HG02973 (cell line): ENCODE results near the gene FCHSD2.
"Not testable (repeated sequence)": the region's sequence is repeated elsewhere in the genome, so short reads cannot be mapped to it uniquely, and the experiment has no call there.

Experiments used
- ATAC-seq: cut with Tn5 transposase; IDR thresholded peaks from one replicate; pipeline ENCODE4 v1.9.1; 2021; ENCODE audit warnings: moderate library complexity; ENCODE audit not compliant: unreplicated experiment

FCHSD2 gene

GRCh38 chr11:73152086-73152853, 10.2 kb upstream of the FCHSD2 start:
- no peak for ATAC-seq

GRCh38 chr11:73151416-73151815, 9.3 kb upstream of the FCHSD2 start:
- ATAC-seq: no peak

- no peak for ATAC-seq
Measured at GRCh38 chr11:73149105-73149504, 7.0 kb upstream of the FCHSD2 start.

- no peak for ATAC-seq
Measured at GRCh38 chr11:73147771-73148681, 5.9 kb upstream of the FCHSD2 start.

- ATAC-seq: no peak
Measured at GRCh38 chr11:73145986-73146575, 4.0 kb upstream of the FCHSD2 start.

- ATAC-seq: peak; percentile 6
Measured at GRCh38 chr11:73143126-73143838, 1.2 kb upstream of the FCHSD2 start.

GRCh38 chr11:73141309-73142127, 600 bp downstream of the FCHSD2 start:
- no peak for ATAC-seq

- ATAC-seq: no peak
Measured at GRCh38 chr11:73141031-73141308, 1.1 kb downstream of the FCHSD2 start.

GRCh38 chr11:73140213-73141030, 1.7 kb downstream of the FCHSD2 start:
- ATAC-seq: no peak

GRCh38 chr11:73139476-73140198, 2.5 kb downstream of the FCHSD2 start:
- ATAC-seq: no peak

- no peak for ATAC-seq
Measured at GRCh38 chr11:73137944-73138274, 4.2 kb downstream of the FCHSD2 start.

GRCh38 chr11:73137262-73137943, 4.7 kb downstream of the FCHSD2 start:
- no peak for ATAC-seq

- not testable (repeated sequence) for ATAC-seq
Measured at GRCh38 chr11:73136722-73137121, 5.4 kb downstream of the FCHSD2 start.

- no peak for ATAC-seq
Measured at GRCh38 chr11:73135346-73136284, 6.5 kb downstream of the FCHSD2 start.

- not testable (repeated sequence) for ATAC-seq
Measured at GRCh38 chr11:73132349-73132748, 9.8 kb downstream of the FCHSD2 start.

GRCh38 chr11:73130181-73130580, 11.9 kb downstream of the FCHSD2 start:
- no peak for ATAC-seq

GRCh38 chr11:73129198-73129597, 12.9 kb downstream of the FCHSD2 start:
- no peak for ATAC-seq
